Stimulated activated memory B cell treated with anti-CD40 and anti-IgM and Interleukin-4, amounts not matched to agents 10 μg/mL and 1 μg/mL and 100 μg/mL, for 72 hours (primary cell): ENCODE results near the gene GNPNAT1.

Experiments used
- ATAC-seq: fragments of 150-1000 bp; cut with Tn5 transposase; 2 replicates; pipeline ENCODE4 v1.10.0; 2021
- H3K27ac Mint-ChIP-seq: one replicate; pipeline ENCODE4 v1.8.0; 2022; ENCODE audit warnings: mild to moderate bottlenecking, mixed read lengths
- H3K27me3 Mint-ChIP-seq: one replicate; pipeline ENCODE4 v1.8.0; 2022; ENCODE audit warnings: mixed read lengths
- H3K36me3 Mint-ChIP-seq: one replicate; pipeline ENCODE4 v1.8.0; 2022; ENCODE audit warnings: mixed read lengths
- H3K4me1 Mint-ChIP-seq: one replicate; pipeline ENCODE4 v1.8.0; 2022; ENCODE audit warnings: mixed read lengths
- H3K4me3 Mint-ChIP-seq: one replicate; pipeline ENCODE4 v1.8.0; 2022; ENCODE audit warnings: mild to moderate bottlenecking, moderate library complexity, mixed read lengths
- H3K9me3 Mint-ChIP-seq: one replicate; pipeline ENCODE4 v1.8.0; 2022; ENCODE audit warnings: mixed read lengths

GNPNAT1 gene

DNA sequence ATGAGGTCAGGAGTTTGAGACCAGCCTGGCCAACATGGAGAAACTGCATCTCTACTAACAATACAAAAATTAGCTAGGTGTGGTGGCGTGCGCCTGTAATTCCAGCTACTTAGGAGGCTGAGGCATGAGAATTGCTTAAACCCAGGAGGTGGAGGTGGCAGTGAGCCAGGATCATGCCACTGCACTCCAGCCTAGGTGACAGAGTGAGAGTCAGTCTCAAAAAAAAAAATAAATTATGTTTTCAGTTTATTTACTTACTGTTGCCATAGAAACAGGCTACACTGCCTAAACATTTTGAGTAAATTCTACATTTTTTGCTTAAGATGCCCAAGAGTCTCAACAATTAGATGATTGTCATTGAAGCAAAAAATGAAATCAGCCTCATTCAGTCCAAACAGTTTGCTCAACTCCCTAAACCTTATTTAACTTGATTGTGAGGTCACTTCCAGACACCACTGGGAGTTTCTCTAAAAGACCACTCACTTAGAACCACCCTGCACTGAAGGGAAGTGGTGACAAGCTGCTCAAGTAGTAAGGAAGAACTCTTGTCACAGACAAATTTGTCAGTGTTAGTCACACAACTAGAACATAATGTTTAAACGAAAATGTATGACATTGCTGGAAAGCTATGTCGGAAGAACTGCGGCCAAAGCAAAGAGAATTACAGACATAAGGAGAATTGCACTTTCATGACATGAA, 9.8 kb upstream of the GNPNAT1 start:
- no peak overlapping the region for H3K4me3 Mint-ChIP-seq

DNA sequence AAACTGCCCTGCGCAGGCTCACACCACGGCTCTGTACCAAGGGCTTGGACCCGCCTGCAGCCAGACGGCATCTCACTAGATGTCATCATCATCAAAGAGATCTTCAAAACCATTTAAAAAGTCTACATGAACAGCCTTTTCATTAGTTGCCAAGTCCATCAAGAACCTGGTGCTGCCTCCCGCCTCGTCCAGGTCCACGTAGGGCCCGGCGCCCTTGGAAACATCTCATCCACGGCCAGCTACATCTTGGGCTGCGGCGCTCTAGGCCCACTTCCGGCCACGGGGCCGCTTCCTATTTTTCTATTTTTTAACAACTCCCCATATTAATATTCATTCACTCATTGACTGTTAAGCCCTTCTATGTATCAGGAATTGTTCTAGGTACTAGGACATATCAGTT, 7.4 kb upstream of the GNPNAT1 start:
- H3K36me3 Mint-ChIP-seq: no peaks in the 10 kb centered on the region
- no peak for ATAC-seq
- H3K4me1 Mint-ChIP-seq: peaks cover 6% of the 10 kb centered on the region
- H3K9me3 Mint-ChIP-seq: peaks cover 3% of the 10 kb centered on the region
- no peak overlapping the region for H3K27ac Mint-ChIP-seq
- H3K4me3 Mint-ChIP-seq: no peak overlapping the region
- H3K27me3 Mint-ChIP-seq: no peaks in the 10 kb centered on the region

More for the DNA sequence above, 9.8 kb upstream of the GNPNAT1 start:
- H3K4me1 Mint-ChIP-seq: peaks cover 6% of the 10 kb centered on the region
- ATAC-seq: no peak
- no peaks in the 10 kb centered on the region for H3K36me3 Mint-ChIP-seq
- no peak overlapping the region for H3K27ac Mint-ChIP-seq
- no peaks in the 10 kb centered on the region for H3K27me3 Mint-ChIP-seq
- H3K9me3 Mint-ChIP-seq: peaks cover 3% of the 10 kb centered on the region

DNA sequence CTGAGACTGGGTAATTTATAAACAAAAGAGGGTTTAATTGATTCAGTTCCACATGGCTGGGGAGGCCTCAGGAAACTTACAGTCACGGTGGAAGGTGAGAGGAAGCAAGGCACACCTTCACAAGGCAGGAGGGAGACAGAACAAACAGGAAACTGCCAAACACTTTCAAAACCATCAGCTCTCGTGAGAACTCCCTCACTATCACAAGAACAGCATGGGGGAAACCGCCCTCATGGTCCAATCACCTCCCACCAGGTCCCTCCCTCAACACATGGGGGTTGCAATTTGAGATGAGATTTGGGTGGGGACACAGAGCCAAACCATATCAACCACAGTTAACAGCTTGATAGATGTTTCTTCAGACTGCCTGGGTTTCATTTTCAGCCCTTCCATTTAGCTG, 6.2 kb upstream of the GNPNAT1 start:
- H3K4me3 Mint-ChIP-seq: no peak overlapping the region
- H3K9me3 Mint-ChIP-seq: peaks cover 3% of the 10 kb centered on the region
- no peak overlapping the region for H3K27ac Mint-ChIP-seq
- no peaks in the 10 kb centered on the region for H3K27me3 Mint-ChIP-seq
- ATAC-seq: no peak
- no peaks in the 10 kb centered on the region for H3K36me3 Mint-ChIP-seq
- peaks cover 6% of the 10 kb centered on the region for H3K4me1 Mint-ChIP-seq

DNA sequence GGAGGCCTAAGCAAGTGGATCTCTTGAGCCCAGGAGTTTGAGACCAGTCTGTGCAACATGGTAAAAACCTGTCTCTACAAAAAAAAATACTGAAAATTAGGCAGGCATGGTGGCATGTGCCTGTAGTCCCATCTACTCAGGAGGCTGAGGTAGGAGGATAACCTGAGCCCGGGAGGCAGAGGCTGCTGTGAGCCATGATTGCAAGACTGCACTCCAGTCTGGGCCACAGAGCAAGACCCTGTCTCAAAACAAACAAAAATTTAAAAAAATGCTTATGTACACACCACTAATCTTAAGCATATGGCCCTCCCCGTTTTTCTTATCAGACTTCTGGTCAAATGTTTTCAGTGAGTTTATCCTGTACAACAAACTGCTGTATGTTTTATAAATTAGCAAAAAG, 1.7 kb upstream of the GNPNAT1 start:
- Mint-ChIP-seq H3K9me3 (peaks cover 3% of the 10 kb centered on the region), H3K27ac (no peak overlapping the region), H3K36me3 (no peaks in the 10 kb centered on the region), H3K27me3 (no peaks in the 10 kb centered on the region), H3K4me1 (peaks cover 27% of the 10 kb centered on the region), H3K4me3 (no peak overlapping the region)
- ATAC-seq: no peak

DNA sequence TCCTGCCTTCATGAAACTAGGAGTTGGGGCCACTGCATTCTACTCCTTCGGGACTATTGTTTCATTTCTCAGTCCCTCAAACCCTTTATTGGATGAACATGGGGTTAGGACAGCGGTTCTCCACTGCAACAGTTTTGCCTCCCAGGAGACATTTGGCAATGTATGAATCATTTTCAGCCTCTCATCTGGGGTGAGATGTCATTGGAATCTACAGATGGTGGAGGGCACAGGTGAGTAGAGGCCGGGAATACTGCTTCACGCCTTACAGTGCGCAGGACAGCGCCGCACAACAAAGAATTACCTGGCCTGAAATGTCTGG, 649 bp upstream of the GNPNAT1 start:
- H3K36me3 Mint-ChIP-seq: no peaks in the 10 kb centered on the region
- H3K27ac Mint-ChIP-seq: peak overlapping the region; percentile 88
- H3K4me1 Mint-ChIP-seq: peaks cover 27% of the 10 kb centered on the region
- H3K27me3 Mint-ChIP-seq: no peaks in the 10 kb centered on the region
- no peak for ATAC-seq
- peak overlapping the region; percentile 88 for H3K4me3 Mint-ChIP-seq
- no peaks in the 10 kb centered on the region for H3K9me3 Mint-ChIP-seq

DNA sequence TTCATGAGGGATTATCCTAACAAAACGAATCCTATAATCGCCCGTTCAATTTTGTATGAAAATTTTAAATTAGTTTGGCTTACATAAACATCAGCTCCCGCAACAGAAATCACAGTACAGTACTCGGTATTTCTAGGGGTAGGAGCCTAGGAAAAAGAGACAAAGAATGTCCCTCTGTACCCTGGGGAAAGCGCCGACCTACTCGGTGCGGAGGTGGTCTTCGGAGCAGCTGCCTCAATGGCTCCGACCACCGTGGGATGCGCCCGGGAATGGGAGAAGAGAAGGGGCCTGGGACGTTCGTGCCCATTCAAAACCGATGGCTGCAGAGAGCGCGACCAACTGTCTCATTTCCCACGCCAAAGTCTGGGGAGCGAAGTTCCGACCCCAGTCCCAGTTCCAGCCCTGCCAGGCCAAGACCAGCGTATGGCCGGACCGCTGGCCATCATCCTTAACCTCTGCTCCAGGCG, 618 bp downstream of the GNPNAT1 start:
- ATAC-seq: peak; percentile 1
- no peaks in the 10 kb centered on the region for H3K27me3 Mint-ChIP-seq
- H3K4me3 Mint-ChIP-seq: peak overlapping the region; percentile 88
- H3K36me3 Mint-ChIP-seq: no peaks in the 10 kb centered on the region
- H3K9me3 Mint-ChIP-seq: no peaks in the 10 kb centered on the region
- H3K4me1 Mint-ChIP-seq: peaks cover 27% of the 10 kb centered on the region
- peak overlapping the region; percentile 88 for H3K27ac Mint-ChIP-seq

DNA sequence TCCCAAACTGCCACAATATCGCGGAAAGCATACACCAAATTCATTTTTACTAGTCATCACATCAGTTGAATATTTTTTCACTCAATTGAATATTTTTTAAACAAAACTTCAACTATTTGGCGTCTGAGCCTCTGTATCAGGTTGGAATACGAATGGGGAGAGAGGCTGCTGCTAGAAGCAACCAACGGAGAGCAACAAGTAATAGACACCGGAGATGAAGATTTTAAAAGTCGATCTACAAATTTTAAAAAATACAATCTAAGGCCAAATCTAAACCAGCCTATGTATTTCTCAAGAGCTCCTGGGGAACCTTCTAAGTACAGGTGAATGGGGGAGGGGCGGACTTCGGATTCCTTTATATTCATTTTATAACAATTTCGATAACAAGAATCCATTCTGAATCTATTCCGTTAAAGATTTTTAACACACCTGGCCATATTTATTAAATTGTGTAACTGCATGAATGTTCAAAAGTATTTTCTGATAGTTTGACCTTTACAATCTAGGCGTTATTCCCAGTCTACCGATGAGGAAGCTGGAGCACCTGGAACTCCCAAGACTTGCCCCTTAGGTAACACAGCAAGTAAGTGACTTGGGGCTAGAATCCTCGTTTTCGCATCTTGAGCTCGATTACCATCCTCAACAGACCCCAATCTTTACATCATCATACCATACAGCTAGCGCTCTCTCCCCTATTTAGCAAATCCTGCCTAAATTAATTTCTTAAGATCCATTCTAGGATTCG, 1.2 kb downstream of the GNPNAT1 start:
- Mint-ChIP-seq H3K9me3 (no peaks in the 10 kb centered on the region), H3K4me3 (peak overlapping the region; percentile 88), H3K4me1 (peaks cover 27% of the 10 kb centered on the region), H3K27ac (peak overlapping the region; percentile 88), H3K27me3 (no peaks in the 10 kb centered on the region), H3K36me3 (no peaks in the 10 kb centered on the region)
- no peak for ATAC-seq

DNA sequence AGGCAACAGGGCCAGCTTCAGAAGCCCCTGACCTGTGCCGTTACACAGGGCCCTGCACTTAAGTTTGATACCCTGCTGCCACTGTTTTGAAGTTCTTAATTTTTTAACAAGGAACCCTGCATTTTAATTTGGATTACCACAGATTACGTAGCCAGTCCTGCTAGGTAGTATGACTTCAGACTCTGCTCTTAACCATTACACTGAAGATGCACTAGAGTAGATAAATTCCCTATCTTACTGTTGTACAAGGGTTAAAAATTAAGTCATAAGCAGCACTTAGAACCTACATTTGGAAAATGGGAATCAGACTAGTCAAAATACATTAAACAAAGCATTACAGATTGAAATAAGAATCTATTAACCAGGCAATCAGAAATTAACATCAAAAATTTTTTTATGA, 2.3 kb downstream of the GNPNAT1 start:
- Mint-ChIP-seq H3K27ac (no peak overlapping the region), H3K9me3 (no peaks in the 10 kb centered on the region), H3K4me1 (peaks cover 27% of the 10 kb centered on the region), H3K36me3 (no peaks in the 10 kb centered on the region), H3K27me3 (no peaks in the 10 kb centered on the region), H3K4me3 (no peak overlapping the region)
- no peak for ATAC-seq

DNA sequence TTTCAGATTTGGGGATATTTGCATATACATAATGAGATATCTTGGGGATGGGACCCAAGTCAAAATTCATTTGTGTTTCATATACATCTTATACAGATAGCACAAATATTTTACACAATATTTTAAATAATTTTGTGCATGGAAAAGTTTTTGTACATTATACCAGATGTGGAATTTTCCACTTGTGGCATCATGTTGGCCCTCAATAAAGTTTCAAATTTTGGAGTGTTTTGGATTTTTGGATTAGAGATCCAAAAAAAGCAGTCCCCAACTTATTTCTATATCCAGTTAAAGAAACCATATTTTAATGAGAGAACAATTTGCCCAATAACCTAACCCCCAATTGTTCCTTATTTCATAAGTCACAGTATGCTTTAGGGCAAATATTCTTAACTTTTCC, 4.5 kb downstream of the GNPNAT1 start:
- Mint-ChIP-seq H3K27ac (no peak overlapping the region), H3K27me3 (no peaks in the 10 kb centered on the region), H3K4me3 (no peak overlapping the region), H3K36me3 (no peaks in the 10 kb centered on the region), H3K4me1 (peaks cover 24% of the 10 kb centered on the region), H3K9me3 (no peaks in the 10 kb centered on the region)
- ATAC-seq: no peak

DNA sequence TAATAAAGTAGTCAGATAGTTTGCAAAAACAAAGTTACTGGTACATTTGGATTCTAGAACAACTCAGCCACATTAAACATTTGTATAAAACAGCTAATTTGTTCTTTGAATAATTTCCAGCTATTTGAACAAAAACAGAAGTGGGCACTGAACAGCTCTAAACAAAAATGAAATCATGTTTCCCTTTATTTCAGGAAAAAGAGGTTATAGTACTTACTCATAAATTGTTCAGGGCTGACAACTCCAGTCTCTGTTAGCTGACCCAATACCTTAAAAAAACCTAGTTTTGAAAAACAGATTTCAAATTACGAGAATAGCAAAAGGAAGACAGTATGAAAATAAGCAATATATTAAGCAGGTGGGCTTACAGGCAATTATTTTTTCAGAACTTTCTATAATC, 8.2 kb downstream of the GNPNAT1 start:
- H3K36me3 Mint-ChIP-seq: no peaks in the 10 kb centered on the region
- H3K4me1 Mint-ChIP-seq: no peaks in the 10 kb centered on the region
- H3K27me3 Mint-ChIP-seq: no peaks in the 10 kb centered on the region
- no peak overlapping the region for H3K4me3 Mint-ChIP-seq
- H3K27ac Mint-ChIP-seq: no peak overlapping the region
- no peak for ATAC-seq
- H3K9me3 Mint-ChIP-seq: no peaks in the 10 kb centered on the region

DNA sequence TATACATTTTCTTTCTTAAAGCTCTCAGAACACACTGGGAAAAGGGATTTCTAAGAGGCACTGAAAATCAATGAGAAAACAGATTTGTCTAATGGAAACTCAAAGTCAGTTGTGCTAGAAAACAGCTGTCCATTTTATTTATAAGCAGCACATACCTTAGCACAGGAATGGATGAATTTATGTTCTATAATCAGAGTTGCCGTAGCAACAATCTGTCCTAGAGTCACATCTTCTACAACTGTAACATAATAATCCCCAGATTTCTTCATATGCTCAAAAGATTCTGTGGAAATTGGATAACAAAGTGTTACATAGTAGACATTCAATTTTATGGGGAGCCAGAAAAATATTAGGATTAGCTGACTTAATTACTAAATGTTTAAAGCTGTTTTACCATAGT, 9.8 kb downstream of the GNPNAT1 start:
- Mint-ChIP-seq H3K36me3 (no peaks in the 10 kb centered on the region), H3K9me3 (no peaks in the 10 kb centered on the region), H3K27ac (no peak overlapping the region), H3K4me3 (no peak overlapping the region), H3K4me1 (no peaks in the 10 kb centered on the region), H3K27me3 (no peaks in the 10 kb centered on the region)
- no peak for ATAC-seq

DNA sequence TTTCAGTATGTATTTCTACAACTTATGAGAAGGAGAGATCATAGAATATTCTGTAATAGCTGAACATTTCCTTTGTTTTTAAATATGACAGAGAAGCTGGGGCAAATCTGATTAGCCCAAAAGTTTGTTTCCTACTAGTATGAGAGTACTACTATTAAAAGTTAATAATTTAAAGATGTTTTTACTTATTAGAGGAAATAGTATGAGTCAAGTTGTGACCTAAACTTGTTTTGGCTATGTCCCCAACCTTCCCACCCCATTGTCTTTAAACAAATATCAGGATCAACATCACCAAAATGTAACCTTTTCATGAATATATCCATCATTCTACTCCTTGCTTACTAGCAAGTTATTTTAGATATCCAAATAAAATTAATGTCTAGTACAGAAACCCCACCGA, 10.5 kb downstream of the GNPNAT1 start:
- ATAC-seq: no peak
- Mint-ChIP-seq H3K27ac (no peak overlapping the region), H3K36me3 (peaks cover under 1% of the 10 kb centered on the region), H3K27me3 (no peaks in the 10 kb centered on the region), H3K4me1 (no peaks in the 10 kb centered on the region), H3K9me3 (no peaks in the 10 kb centered on the region), H3K4me3 (no peak overlapping the region)

DNA sequence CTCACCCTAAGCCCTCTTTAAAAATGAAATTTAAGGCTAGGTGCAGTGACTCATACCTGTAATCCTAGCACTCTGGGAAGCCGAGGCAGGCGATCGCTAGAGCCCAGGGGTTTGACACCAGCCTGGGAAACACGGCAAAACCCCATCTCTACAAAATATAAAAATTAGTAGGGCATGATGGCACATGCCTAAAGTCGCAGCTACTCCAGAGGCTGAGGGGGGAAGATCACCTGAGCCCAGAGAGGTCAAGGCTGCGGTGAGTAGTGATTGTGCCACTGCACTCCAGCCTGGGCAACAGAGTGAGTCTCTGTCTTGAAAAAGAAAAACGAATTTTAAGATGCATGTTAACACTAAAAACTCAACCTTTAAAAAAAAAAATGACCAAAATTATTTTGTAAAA, 12.7 kb downstream of the GNPNAT1 start:
- no peak for ATAC-seq
- Mint-ChIP-seq H3K27ac (no peak overlapping the region), H3K9me3 (no peaks in the 10 kb centered on the region), H3K4me3 (no peak overlapping the region), H3K4me1 (no peaks in the 10 kb centered on the region), H3K27me3 (no peaks in the 10 kb centered on the region), H3K36me3 (peaks cover 13% of the 10 kb centered on the region)

DNA sequence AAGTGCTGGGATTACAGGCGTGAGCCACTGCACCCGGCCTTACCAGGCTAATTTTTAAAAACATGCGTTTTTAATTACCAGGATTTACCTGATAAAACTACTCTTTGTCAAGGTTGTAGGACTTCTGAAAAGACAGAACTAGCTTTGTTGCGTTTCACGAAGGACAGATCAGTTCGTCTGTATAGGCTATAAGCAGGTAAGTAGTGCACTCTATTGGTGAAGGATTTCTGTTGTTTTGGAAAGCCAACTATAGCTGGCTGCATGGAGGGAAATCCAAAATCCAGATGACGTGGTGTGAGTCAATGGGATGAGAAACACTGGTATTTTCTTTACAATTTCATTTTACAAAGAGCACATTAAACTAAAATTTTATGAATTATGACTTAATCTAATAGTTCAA, 14.6 kb downstream of the GNPNAT1 start:
- no peak for ATAC-seq
- H3K27ac Mint-ChIP-seq: no peak overlapping the region
- no peaks in the 10 kb centered on the region for H3K4me1 Mint-ChIP-seq
- no peaks in the 10 kb centered on the region for H3K27me3 Mint-ChIP-seq
- no peaks in the 10 kb centered on the region for H3K9me3 Mint-ChIP-seq
- H3K36me3 Mint-ChIP-seq: peaks cover 23% of the 10 kb centered on the region
- H3K4me3 Mint-ChIP-seq: no peak overlapping the region

DNA sequence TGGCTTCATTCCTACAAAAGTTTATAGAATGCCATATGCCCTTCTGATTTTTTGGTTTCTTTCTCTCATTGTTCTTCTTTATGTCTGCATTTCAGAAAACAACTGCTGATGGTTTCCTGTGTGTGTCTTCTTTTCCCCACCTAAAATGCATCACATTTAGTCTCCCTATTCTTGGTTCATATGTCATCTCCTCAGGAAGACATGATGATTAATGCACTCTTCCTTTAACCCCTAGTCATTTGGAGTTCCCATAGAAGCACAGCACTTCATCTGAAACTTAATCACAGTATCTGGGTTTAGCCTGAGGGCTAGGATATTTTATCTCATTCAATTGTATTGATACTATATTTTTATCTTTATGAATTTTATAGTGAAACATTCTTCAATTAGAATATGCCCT, 21.5 kb downstream of the GNPNAT1 start:
- Mint-ChIP-seq H3K9me3 (no peaks in the 10 kb centered on the region), H3K4me3 (no peak overlapping the region), H3K27me3 (no peaks in the 10 kb centered on the region), H3K27ac (no peak overlapping the region), H3K4me1 (no peaks in the 10 kb centered on the region), H3K36me3 (peaks cover 54% of the 10 kb centered on the region)
- no peak for ATAC-seq
